ENCODE measurements around the gene TBC1D22A.

Gene TBC1D22A

DNA sequence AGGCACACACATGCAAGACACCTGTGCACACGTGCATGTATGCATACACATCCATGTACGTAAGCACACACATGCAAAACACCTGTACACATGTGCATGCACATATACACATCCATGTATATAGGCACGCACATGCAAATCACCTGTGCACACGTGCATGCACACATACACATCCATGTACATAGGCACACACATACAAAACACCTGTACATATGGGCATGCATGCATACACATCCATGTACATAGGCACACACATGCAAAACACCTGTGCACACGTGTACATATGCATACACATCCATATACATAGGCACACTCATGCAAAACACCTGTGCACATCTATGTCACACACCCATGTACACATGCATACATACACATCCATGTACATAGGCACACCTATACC is 458.3 kb downstream of the TBC1D22A start:
- DNase-seq (ENCODE audit: low read depth in 2 of 3, low spot score in 2 of 3) = no peak

DNA sequence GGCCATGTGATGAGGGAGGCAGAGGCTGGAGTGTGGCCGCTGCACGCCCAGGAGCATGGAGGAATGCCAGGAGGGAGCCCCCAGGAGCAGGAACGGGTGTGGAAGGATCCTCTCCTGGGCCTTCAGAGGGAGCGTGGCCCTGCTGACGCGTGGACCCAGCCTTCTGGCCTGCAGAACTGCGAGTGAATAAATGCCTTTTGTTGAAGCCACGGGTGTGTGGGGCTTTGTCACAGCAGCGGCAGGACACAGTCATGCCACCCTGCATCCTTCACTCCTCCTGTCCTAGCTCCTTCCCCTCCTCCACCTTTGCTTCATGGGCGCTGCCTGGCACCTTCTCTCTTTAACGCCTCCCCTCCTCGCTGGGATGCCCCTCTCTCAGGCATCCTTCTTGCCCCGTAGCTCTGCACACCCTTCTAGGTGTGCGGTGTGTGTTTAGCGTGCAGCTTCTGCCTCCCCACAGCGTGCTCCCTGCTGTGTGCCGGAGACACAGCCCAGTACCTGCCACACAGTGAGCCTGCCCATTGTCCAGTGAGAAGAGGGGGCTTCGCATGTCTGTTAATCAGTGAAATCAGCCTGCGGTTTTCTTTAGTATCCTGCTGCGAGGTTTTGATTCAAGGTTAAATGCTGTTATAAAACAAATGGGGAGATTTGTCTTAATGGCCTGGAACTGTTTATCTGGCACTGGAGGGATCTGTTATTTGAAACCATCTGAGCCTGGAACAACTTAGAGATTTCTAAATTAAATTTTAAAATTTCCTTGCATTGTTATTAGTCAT is 459.6 kb downstream of the TBC1D22A start:
- no peak for DNase-seq (ENCODE audit: low read depth in 2 of 3, low spot score in 2 of 3)

All from activated CD8-positive, alpha-beta memory T cell treated with anti-CD3 and anti-CD28 coated beads for 48 hours (primary cell).